Activated CD4-positive, alpha-beta T cell treated with anti-CD3 and anti-CD28 coated beads, Interleukin-10, Interleukin-2, amounts not matched to agents 100 ng/mL and 50 ng/mL, durations not matched to agents 16 hours and 8 hours (primary cell): Measurements from ENCODE around the gene KCNK16.

Source experiments
- DNase-seq: peaks from one replicate; pipeline ENCODE4 v3.0.0-alpha.2; 2020

KCNK16 gene

DNA sequence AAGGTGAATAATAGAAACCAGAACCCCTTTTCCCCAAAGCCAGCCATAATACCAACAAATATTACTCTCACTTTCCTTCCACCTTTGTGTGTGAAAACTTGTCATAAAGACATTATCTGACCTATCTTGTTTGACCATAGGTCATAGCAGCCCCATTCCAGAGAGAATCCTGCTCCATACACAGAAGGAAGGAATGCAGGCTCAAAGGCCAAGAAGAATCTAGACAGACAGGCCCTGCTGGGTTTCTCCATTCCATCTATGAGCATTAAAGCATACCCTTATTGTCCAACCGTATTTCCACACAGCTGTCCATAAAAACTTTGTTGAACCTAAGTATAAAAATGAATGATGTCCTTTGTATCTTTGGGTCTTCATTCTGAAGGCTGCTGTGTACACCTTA is 52.5 kb downstream of the KCNK16 start:
- DNase-seq = no peak

DNA sequence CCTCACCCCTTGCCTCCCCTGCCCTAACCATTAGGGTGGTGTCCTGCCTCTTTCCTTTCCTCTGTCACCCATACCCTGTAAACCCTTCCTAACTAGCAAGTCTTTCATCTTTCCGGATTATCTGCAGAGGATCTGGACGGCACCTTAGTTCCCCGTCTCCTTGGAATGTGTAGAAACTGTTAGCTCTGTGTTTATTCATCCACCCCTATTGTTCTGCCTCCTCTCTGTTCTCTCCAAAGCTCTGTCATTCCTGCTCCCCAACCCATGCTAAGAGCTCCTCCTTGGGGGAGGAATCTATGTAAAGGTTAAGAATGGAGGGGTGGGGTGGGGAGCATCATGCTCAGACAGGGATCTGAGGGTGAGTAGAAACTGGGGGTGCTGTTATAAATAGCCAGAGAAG is 53.8 kb downstream of the KCNK16 start:
- no peak for DNase-seq

DNA sequence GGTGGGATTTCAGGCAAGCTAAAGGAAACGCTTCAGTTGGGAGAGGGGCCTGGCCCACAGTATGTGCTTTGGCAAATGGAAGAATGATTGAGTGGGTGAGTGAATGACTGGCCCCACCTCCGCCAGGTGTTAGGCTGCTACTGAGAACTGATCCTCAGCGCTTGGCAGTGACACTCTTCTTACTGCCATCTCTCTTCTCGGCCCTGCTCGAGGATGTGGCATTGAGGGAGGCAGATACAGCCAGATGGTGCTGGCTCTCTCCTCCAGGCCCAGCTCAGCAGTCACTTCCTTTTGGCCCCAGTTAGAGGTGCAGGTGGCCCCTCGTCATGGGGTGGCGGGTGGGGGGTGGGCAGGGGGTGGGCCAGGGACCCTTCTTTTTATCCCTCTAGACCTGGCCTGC is 54.3 kb downstream of the KCNK16 start:
- DNase-seq = no peak

DNA sequence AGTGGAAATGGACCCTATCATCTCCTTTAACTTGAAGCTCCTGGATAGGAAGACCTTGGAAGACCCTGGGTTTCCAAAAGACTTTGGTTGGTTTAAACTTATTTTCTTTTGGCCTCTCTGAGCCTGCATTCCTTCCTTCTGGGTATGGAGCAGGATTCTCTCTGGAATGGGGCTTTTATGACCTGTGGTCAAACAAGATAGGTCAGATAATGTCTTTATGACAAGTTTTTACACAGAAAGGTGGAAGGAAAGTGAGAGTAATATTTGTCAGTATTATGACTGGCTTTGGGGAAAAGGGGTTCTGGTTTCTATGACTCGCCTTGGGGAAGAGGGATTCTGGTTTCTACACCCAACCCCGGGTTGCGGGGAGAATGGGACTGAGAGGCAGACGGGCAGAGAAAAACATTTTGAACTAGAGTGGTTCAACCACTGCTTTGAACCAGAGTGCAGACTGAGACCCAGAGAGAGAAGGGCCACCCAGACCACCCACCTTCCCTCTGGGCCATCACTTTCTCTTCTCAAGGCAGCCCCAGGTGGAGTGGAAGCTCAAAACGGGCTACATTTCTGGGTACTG is 55.6 kb downstream of the KCNK16 start:
- DNase-seq = no peak

DNA sequence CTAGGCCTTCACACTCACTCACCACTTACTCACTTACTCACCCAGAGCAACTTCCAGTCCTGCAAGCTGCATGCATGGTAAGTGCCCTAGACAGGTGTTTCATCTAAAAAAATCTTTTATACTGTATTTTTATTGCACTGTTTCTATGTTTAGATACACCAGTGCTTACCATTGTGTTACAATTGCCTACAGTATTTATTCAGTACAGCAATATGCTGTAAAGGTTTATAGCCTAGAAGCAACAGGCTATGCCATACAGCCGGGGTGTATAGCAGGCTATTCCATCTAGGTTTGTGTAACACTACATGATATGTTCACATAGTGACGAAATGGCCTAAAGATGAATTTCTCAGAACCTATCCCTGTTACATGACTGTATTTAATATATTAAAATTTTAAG is 56.1 kb downstream of the KCNK16 start:
- no peak for DNase-seq
